HG03060 (cell line): ENCODE results near the gene SINHCAF.

Experiments used
- ATAC-seq: cut with Tn5 transposase; IDR thresholded peaks from one replicate; pipeline ENCODE4 v1.9.1; 2021; ENCODE audit warnings: low read depth, moderate number of reproducible peaks; ENCODE audit not compliant: unreplicated experiment

Gene SINHCAF

DNA sequence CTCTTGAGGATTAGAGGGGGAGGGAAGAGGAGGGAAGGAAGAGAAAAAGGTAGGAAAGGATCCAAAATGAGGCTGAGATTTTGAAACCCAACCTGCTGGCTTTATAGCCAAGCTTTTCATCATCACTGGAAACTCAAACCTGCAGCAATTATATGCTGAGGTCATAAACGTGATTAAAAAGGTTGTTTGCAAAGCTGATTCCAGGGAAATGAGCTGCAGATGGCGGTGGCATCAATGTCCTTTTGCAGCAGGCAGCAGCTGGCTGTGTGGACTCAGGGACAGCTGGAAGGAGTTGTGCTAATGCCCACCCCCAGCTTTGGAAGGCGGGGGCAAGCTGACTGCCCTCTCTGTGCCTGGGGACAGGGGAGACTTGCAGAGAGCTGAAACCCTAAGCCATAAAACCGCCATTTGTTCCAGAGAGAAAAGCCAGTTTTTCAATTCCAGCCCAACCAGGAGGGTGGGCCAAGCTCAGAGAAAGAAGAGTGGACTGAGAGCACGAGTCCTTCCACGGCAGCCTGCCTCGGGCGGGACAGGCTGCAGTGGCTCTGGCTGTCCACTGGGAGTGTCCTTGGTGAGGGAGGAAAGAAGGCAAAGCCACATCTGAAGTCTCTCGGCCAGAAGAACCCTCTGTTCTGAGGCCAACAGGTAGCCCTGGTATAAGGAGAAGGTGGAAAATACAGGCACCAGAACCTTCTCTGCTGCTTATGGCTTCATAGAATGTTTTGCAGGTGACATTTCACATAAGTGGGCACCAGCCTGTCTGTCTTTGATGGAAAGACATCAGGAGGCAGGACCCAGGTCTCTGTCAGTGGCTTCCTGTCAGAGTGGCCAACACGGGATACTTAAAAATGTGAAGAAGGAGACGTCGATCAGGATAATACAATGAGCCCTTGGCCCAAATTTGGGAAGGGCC lies 90.7 kb downstream of the SINHCAF start:
- ATAC-seq: no peak

DNA sequence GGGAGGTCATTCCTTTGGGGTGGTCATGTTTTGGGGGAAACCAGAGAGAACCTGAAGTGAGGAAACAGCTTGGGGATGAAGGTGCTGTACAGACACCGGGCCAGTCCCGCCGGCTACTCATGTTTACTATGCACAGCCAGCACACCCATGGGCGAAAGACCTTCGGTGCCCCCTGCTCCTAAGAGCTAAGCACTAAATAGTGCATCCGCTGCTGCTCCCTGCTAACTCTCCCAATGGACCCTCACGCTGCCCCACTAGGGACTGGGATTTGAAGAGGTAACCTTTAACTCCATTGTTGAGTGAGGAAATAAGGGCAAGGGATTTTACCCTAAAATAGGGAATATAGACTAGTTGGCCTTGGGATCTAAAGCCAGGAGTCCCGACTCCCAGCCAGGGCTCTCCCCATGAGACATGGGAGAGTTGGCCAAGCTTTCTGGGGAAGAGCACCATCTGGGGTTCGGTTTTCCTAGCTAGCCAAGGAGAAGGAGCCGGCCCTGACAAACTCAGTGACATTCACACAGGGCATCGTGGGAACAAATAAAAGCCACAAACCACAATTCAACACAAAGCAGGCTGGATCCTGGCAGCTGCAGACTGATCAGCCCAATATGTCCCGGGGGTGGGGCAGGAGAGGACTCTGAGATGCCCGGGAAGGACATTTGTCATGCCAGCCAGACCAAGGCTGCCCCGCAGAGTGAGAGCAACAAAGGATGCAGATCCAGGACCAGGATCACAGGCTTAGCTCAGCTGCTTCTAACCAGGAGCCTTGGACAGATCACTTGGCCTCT lies 91.7 kb downstream of the SINHCAF start:
- no peak for ATAC-seq

DNA sequence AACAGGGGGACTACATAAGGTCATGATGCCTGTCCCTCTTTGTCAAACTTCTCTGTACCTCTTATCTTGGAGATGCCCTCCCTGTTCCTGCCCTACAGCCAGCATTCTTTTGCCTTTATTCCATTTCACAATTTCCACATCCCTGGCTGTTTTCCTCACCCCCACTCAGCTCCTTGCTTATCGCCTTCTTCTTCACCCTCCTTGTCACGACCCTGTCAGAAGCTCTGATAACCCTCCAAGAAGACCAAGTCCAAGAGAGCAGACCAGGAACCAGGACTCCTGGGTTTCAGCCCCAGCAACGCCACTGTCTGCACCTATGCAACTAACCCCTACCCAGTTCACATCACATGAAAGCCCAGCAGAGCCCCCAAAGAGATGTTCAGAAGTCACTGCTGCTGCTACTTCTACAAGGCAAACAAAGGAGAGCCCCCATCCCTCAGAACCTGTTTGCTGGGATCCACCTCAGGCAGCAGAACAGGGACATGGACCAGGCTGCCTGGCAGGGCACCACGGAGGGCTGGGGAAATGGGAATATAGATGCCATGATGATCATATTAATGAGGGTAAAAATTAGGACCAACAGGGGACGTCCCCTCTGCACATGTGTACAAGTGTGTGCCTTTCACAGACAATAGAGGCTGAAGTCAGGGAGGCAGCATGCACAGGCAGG lies 92.8 kb downstream of the SINHCAF start:
- no peak for ATAC-seq

DNA sequence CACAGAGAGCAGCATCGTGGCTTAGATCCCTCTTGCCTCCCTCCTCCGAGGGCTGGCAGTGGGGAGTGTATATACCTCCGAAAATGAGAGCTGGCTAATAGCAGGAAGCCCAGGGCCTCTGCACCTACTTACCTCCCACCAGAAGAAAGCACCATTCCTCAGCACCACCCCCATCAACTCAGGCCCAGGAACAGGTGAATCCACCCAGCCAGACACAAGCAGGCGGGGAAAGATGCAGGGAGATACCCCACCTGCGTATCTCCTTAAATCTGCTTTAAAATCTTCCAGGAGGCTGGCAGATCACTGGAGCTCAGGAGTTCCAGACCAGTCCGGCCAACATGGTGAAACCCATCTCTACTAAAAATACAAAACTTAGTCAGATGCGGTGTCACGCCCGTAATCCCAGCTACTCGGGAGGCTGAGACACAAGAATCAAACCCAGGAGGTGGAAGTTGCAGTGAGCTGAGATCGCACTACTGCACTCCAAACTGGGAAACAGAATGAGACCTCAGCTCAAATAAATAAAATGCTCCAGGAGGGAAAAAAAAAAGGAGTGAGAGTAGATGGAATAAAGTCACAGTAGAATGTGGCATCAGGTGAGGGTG lies 93.5 kb downstream of the SINHCAF start:
- ATAC-seq: no peak

DNA sequence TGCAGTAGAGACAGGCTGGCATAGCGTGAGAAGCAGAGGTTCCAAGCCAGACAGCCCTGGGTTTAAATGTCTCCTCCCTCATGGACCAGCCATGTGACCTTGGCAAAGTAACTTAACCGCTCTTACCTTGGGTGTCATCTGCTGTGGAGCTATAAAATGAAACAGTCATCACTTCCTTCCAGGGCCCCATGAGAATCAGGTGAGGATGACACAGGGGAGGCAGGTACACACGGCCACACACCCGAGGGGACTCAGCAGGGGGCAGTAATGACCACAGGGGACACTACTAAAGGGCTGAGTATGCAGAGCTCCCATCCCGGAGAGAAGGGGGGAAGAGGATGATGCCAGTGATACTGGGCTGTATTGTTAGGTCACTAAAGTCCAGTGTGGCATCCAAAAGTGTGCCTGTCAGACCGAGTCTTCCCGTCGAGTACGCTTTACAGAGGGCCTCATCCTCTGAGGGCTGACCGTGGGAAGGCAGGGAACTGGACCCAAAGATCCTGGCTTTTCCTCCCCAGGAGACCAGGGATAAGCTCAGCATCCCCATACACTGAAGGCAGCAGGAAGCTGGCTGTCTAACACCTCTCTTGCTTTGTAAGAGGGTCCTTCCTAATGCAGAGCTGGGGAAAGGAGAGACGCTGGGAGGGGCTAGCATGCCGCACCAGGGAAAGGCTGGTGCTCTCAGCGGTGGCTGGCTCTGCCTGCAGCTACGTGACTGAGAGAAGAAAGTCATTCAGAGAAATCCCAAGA lies 94.2 kb downstream of the SINHCAF start:
- ATAC-seq: no peak
